Central memory CD8-positive, alpha-beta T cell (primary cell): ENCODE data around the gene HMCN2.

Source experiments
- ATAC-seq: fragments of 150-1000 bp; cut with Tn5 transposase; replicated peaks from 2 replicates; pipeline ENCODE4 v1.10.0; 2022; ENCODE audit warnings: mild to moderate bottlenecking, moderate FRiP score, moderate number of reproducible peaks; ENCODE audit not compliant: poor library complexity, severe bottlenecking; ENCODE audit errors: extremely low read depth
- DNase-seq, 2 donors: peaks; one replicate each; pipeline ENCODE4 v3.0.0; 2021; ENCODE audit warnings: low spot score in 2 of 2
- H3K27ac Mint-ChIP-seq: one replicate; pipeline ENCODE4 v1.8.0; 2022; ENCODE audit warnings: low read depth, mild to moderate bottlenecking, moderate library complexity, mixed read lengths
- H3K27me3 Mint-ChIP-seq: one replicate; pipeline ENCODE4 v1.8.0; 2022; ENCODE audit warnings: mixed read lengths
- H3K36me3 Mint-ChIP-seq: one replicate; pipeline ENCODE4 v1.8.0; 2022; ENCODE audit warnings: mild to moderate bottlenecking, moderate library complexity, mixed read lengths; ENCODE audit not compliant: insufficient read depth
- H3K4me1 Mint-ChIP-seq: one replicate; pipeline ENCODE4 v1.8.0; 2022; ENCODE audit warnings: mixed read lengths
- H3K4me3 Mint-ChIP-seq: one replicate; pipeline ENCODE4 v1.8.0; 2022; ENCODE audit warnings: mild to moderate bottlenecking, moderate library complexity, mixed read lengths
- H3K9me3 Mint-ChIP-seq: one replicate; pipeline ENCODE4 v1.8.0; 2022; ENCODE audit warnings: mixed read lengths

The HMCN2 gene

GRCh38 chr9:130260816-130261765, 4.5 kb upstream of the HMCN2 start:
- Mint-ChIP-seq H3K9me3 (no peaks in the 10 kb centered on the region), H3K36me3 (no peaks in the 10 kb centered on the region), H3K27ac (no peak overlapping the region), H3K27me3 (peaks cover 91% of the 10 kb centered on the region), H3K4me1 (no peaks in the 10 kb centered on the region), H3K4me3 (no peak overlapping the region)
- ATAC-seq (no peak), DNase-seq (no peak)

DNA sequence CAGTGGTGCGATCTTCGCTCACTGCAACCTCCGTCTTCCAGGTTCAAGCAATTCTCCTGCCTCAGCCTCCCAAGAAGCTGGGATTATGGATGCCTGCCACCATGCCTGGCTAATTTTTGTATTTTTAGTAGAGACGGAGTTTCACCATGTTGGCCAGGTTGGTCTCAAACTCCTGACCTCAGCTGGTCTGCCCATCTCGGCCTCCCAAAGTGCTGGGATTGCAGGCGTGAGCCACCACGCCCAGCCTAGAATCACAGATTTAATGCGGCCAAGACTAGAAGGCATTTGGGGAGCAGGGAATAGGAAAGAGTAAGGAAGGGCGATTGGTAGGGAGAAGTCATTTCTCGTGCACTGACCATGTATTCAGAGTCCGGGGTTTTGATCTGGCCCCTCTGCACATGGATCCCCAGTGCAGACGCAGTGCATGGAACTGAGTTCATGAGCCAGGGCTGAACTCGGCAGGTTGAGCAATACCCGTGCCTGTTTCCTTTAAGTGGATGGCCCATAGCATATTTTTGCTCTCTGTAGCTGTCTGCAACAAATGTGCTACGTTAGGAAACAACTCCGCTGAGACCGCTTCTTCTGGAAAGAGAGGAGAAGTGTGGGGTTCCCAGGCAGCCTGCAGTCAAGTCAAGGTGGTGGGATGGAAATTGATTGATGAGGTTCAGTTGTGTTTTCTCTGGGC, 3.4 kb upstream of the HMCN2 start:
- no peaks in the 10 kb centered on the region for H3K9me3 Mint-ChIP-seq
- no peak for DNase-seq
- H3K4me1 Mint-ChIP-seq = no peaks in the 10 kb centered on the region
- no peak overlapping the region for H3K4me3 Mint-ChIP-seq
- peaks cover 92% of the 10 kb centered on the region for H3K27me3 Mint-ChIP-seq
- H3K36me3 Mint-ChIP-seq = no peaks in the 10 kb centered on the region
- ATAC-seq = no peak
- no peak overlapping the region for H3K27ac Mint-ChIP-seq

GRCh38 chr9:130262771-130263170, 2.8 kb upstream of the HMCN2 start:
- ATAC-seq (no peak), DNase-seq (no peak)
- Mint-ChIP-seq H3K9me3 (no peaks in the 10 kb centered on the region), H3K4me1 (no peaks in the 10 kb centered on the region), H3K27ac (no peak overlapping the region), H3K27me3 (peaks cover 92% of the 10 kb centered on the region), H3K36me3 (no peaks in the 10 kb centered on the region), H3K4me3 (no peak overlapping the region)

- peaks cover 92% of the 10 kb centered on the region for H3K27me3 Mint-ChIP-seq
- ATAC-seq = no peak
- H3K36me3 Mint-ChIP-seq = no peaks in the 10 kb centered on the region
- no peak for DNase-seq
- no peak overlapping the region for H3K4me3 Mint-ChIP-seq
- H3K9me3 Mint-ChIP-seq = no peaks in the 10 kb centered on the region
- H3K27ac Mint-ChIP-seq = no peak overlapping the region
- H3K4me1 Mint-ChIP-seq = no peaks in the 10 kb centered on the region
These were observed 1.8 kb upstream of the HMCN2 start for GRCh38 chr9:130263601-130264413.

DNA sequence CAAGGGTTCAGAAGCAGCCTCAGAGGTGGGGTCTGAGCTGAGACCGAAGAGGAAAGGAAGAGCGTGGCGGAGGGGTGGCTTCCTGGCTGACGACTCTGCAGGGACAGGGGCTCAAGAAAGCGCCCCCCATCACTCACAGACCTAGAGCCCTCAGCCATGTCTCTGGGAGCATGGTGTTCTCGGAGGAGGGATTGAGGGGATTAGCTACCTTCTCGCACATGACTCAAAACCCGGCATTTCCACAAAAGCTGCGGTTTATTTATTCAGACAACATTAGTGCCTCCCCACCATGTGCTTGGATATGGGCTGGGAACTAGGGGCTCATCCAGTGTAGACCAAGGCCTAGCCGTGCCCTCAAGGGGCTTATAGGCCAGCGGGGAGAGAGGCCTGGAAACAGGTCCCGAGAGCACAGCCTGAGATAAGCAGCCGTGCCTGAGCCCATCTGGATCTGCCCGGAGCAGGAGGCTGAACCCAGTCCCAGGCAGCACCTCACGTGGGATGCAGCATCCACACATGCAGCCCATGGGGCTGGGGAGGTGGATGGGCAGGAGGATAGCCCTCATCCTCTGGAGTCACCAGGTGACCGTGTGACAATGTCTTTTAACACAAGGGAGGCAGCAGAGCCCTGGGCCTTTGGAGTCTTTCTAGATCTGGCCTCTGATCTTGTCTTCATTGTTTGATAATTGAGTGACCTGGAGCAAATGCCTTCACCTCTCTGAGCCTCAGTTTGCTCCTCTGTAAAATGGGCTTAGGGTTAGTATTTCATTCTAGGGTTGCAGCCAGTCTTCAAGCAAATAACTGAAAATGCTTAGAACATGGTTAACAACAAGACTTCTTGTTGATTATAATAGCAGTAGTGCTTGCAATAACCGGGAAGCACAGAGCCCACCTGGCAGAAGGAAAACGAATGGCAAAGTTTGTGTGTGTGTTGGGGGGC, 878 bp upstream of the HMCN2 start:
- H3K36me3 Mint-ChIP-seq = no peaks in the 10 kb centered on the region
- H3K4me3 Mint-ChIP-seq = no peak overlapping the region
- ATAC-seq = no peak
- peaks cover 86% of the 10 kb centered on the region for H3K27me3 Mint-ChIP-seq
- no peaks in the 10 kb centered on the region for H3K9me3 Mint-ChIP-seq
- no peak for DNase-seq
- H3K27ac Mint-ChIP-seq = no peak overlapping the region
- H3K4me1 Mint-ChIP-seq = no peaks in the 10 kb centered on the region

GRCh38 chr9:130266236-130267098, 907 bp downstream of the HMCN2 start:
- Mint-ChIP-seq H3K27me3 (peaks cover 80% of the 10 kb centered on the region), H3K4me3 (no peak overlapping the region), H3K36me3 (no peaks in the 10 kb centered on the region), H3K4me1 (no peaks in the 10 kb centered on the region), H3K9me3 (no peaks in the 10 kb centered on the region), H3K27ac (no peak overlapping the region)
- DNase-seq (no peak), ATAC-seq (no peak)

GRCh38 chr9:130267930-130268329, 2.4 kb downstream of the HMCN2 start:
- no peak for ATAC-seq
- no peak for DNase-seq

DNA sequence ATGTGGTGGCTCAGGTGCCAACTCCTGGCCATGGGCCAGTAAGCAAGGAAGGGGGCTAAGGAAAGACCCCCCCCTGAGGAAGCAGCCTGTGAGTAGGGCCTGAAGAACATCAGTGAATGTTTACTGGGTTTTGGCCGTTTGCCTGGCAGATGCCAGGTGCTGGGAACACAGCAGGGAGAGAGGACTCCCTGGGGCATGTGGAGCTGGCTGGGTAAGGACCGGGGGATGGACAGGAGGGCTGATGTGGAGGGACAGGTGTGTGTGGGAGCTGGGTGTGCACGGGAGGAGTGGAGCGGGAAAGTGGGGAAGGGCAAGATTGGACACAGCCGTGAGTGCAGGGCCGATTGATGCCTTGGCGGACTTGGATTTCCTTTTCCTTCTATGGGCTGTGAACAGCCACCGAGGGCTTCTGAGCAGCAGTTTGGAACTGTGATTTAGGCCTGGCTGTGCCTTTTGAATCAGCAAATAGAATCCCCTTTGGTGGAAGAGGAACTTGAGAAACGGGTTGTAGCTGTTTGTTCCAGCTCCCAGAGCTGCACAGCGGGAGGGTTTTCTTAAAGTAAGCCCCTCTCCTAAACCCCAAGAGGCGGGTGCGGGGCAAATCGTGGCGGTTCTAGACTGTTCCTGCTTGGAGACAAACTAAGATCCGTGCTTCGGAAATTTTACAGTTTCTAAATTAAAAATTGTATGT, 3.1 kb downstream of the HMCN2 start:
- H3K9me3 Mint-ChIP-seq = no peaks in the 10 kb centered on the region
- H3K36me3 Mint-ChIP-seq = no peaks in the 10 kb centered on the region
- no peak overlapping the region for H3K4me3 Mint-ChIP-seq
- H3K27me3 Mint-ChIP-seq = peaks cover 73% of the 10 kb centered on the region
- no peaks in the 10 kb centered on the region for H3K4me1 Mint-ChIP-seq
- ATAC-seq (no peak), DNase-seq (no peak)
- no peak overlapping the region for H3K27ac Mint-ChIP-seq

More at GRCh38 chr9:130267930-130268329, 2.4 kb downstream of the HMCN2 start:
- Mint-ChIP-seq H3K9me3 (no peaks in the 10 kb centered on the region), H3K27ac (no peak overlapping the region), H3K27me3 (peaks cover 80% of the 10 kb centered on the region), H3K36me3 (no peaks in the 10 kb centered on the region), H3K4me1 (no peaks in the 10 kb centered on the region), H3K4me3 (no peak overlapping the region)

GRCh38 chr9:130271473-130271872, 5.9 kb downstream of the HMCN2 start:
- peaks cover 64% of the 10 kb centered on the region for H3K27me3 Mint-ChIP-seq
- no peak overlapping the region for H3K27ac Mint-ChIP-seq
- no peaks in the 10 kb centered on the region for H3K4me1 Mint-ChIP-seq
- H3K36me3 Mint-ChIP-seq = no peaks in the 10 kb centered on the region
- no peak overlapping the region for H3K4me3 Mint-ChIP-seq
- DNase-seq = no peak
- no peaks in the 10 kb centered on the region for H3K9me3 Mint-ChIP-seq
- ATAC-seq = no peak

DNA sequence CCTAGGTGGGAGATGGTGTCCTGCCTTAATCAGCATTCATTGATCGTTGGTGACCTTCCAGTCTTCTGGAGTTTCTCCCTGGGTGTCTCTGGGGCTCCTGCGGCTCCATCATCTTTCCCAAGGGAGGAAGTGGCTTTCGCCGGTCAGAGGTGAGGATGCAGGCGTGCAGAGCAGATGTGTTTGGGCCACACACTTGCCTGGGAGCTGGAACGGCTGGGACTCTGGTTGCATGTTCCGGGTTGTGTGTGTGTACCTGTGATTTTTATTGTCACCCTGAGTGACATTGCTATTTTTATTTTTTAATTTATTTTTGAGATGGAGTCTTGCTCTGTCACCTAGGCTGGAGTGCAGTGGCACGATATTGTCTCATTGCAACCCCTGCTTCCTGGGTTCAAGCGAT, 9.6 kb downstream of the HMCN2 start:
- H3K4me3 Mint-ChIP-seq = no peak overlapping the region
- H3K4me1 Mint-ChIP-seq = no peaks in the 10 kb centered on the region
- no peaks in the 10 kb centered on the region for H3K36me3 Mint-ChIP-seq
- no peaks in the 10 kb centered on the region for H3K9me3 Mint-ChIP-seq
- H3K27me3 Mint-ChIP-seq = peaks cover 47% of the 10 kb centered on the region
- no peak overlapping the region for H3K27ac Mint-ChIP-seq
- DNase-seq = no peak
- no peak for ATAC-seq

DNA sequence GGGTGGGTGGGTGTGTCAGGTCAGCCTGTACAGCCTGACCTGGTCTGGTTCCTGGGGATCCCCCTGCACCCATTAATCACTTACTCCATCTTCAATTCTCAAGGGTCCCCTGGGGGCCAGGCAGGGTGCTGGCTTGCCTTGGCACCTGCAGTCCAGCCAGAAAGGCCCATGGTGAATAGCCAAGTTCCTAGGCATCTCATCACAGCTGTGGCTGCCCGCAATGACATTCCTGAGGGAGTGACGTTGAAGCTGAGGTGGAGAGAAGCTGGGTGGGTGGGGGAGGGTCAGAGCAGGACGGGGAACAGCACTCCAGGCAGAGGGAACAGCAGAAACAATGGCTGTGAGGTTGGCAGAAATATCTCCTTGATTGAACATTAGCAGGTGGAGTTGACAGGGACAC, 10.6 kb downstream of the HMCN2 start:
- Mint-ChIP-seq H3K4me1 (no peaks in the 10 kb centered on the region), H3K27ac (no peak overlapping the region), H3K36me3 (no peaks in the 10 kb centered on the region), H3K27me3 (peaks cover 39% of the 10 kb centered on the region), H3K4me3 (no peak overlapping the region), H3K9me3 (no peaks in the 10 kb centered on the region)
- DNase-seq (no peak), ATAC-seq (no peak)
